HG02973 (cell line): ENCODE results near the gene FDPS.

Experiments used
- ATAC-seq: cut with Tn5 transposase; IDR thresholded peaks from one replicate; pipeline ENCODE4 v1.9.1; 2021; ENCODE audit warnings: moderate library complexity; ENCODE audit not compliant: unreplicated experiment

FDPS gene

DNA sequence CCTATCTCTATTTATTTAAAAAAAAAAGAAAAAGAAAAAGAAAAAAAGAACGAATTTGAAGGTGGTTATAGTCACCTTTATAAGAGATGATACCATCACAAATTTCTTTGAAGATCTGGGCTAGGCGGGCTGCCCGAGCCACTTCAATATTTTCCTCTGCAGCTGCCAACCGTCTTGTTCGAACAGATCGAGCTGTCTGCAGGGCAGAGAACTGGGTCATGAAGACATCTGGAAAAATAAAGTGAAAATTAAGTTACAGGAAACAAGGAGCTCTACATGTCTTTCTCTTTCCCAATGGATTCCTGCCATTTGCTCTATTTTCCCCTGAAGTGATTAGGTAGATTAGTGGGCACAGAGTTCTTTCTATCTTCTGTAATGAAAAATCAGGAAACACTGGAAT lies 44.0 kb downstream of the FDPS start:
- no peak for ATAC-seq

DNA sequence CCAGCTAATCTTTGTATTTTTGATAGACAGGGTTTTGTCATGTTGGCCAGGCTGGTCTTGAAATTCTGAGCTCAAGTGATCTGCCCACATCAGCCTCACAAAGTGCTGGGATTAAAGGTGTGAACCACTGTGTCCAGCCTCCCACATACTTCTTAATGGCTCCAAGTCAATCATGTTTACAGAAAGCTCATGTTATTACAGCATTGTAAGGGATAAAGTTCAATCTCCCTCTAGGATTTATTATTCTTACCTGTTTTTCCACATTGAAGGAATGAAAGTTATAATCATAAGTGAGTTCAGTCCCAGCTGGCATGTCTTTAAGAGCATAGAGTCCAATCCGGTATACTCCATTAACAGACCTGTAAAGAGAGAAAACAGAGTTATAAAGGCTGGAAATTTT lies 51.4 kb downstream of the FDPS start:
- no peak for ATAC-seq
